ENCODE measurements around the gene WDR45B. TPM values are rescaled to one million over a fixed set of nuclear protein-coding genes. Genes with fewer than 3 reads are reported as not detected.

Gene WDR45B
- total and polyA plus RNA-seq, 9 donors: 43.0 to 99.3 (median 79.3) TPM

- peak in 2 of 5 donors; percentile 46 to 58 for DNase-seq
- H3K27ac ChIP-seq: no peak overlapping the region
- 58 to 61% (median 58%) methylated on average over 21 of the region's 21 CpGs for WGBS, 3 donors
- H3K4me3 ChIP-seq: no peak overlapping the region
- H3K36me3 ChIP-seq: no peaks in the 10 kb centered on the region
- TF ChIP-seq POLR2A (IDR thresholded peaks at IDR 0.05): no peak
- no peak for TF ChIP-seq CTCF (IDR thresholded peaks at IDR 0.05)
- H3K4me1 ChIP-seq (ENCODE audit: insufficient read depth): no peaks in the 10 kb centered on the region
- no peaks in the 10 kb centered on the region for H3K9me3 ChIP-seq
- intact Hi-C loops (cut with DNase I): no loop called here
- no peaks in the 10 kb centered on the region for H3K27me3 ChIP-seq
These were observed 36.8 kb downstream of the WDR45B start for GRCh38 chr17:82611140-82612058.

DNA sequence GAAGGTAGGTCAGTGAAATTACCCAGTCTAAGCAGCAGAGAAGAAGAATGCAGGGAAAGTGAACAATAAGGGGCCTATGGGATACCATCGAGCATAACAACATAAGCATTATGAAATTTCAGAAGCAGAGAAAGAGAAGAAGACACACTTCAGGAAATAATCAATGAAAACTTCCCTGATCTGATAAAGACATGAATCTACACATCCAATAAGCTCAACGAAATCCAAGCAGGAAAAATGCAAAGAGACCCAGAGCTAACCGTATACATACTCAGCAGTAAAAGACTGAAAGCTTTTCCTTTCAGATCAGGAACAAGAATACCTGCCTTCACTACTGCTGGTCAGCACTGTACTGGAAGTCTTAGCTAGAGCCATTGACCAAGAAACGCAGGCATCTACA, 38.6 kb downstream of the WDR45B start:
- Histone ChIP-seq H3K36me3 (no peaks in the 10 kb centered on the region), H3K4me1 (ENCODE audit: insufficient read depth) (no peaks in the 10 kb centered on the region), H3K27ac (no peak overlapping the region), H3K9me3 (no peaks in the 10 kb centered on the region), H3K4me3 (no peak overlapping the region), H3K27me3 (no peaks in the 10 kb centered on the region)
- intact Hi-C loops (cut with DNase I): no loop called here
- TF ChIP-seq CTCF (IDR thresholded peaks at IDR 0.05) (no peak), POLR2A (IDR thresholded peaks at IDR 0.05) (no peak), EP300 (IDR thresholded peaks at IDR 0.05) (no peak)
- 88 to 94% (median 91%) methylated on average over 4 of the region's 4 CpGs for WGBS, 3 donors
- no peak for DNase-seq

- intact Hi-C loops (cut with DNase I): no loop called here
- Histone ChIP-seq H3K36me3 (no peaks in the 10 kb centered on the region), H3K9me3 (no peaks in the 10 kb centered on the region), H3K27me3 (no peaks in the 10 kb centered on the region), H3K27ac (no peak overlapping the region), H3K4me3 (no peak overlapping the region), H3K4me1 (ENCODE audit: insufficient read depth) (no peaks in the 10 kb centered on the region)
- no peak for DNase-seq
- no peak for TF ChIP-seq POLR2A (IDR thresholded peaks at IDR 0.05)
- TF ChIP-seq EP300 (IDR thresholded peaks at IDR 0.05): no peak
- TF ChIP-seq CTCF (IDR thresholded peaks at IDR 0.05): no peak
- WGBS, 3 donors: 76 to 85% (median 79%) methylated on average over 5 of the region's 5 CpGs
These were observed 39.4 kb downstream of the WDR45B start for GRCh38 chr17:82608816-82609215.

- TF ChIP-seq POLR2A (IDR thresholded peaks at IDR 0.05) (no peak), CTCF (IDR thresholded peaks at IDR 0.05) (no peak), EP300 (IDR thresholded peaks at IDR 0.05) (no peak)
- H3K4me3 ChIP-seq: no peak overlapping the region
- H3K9me3 ChIP-seq: no peaks in the 10 kb centered on the region
- 52 to 56% (median 55%) methylated on average over 16 of the region's 16 CpGs for WGBS, 3 donors
- intact Hi-C loops (cut with DNase I): no loop called here
- H3K36me3 ChIP-seq: no peaks in the 10 kb centered on the region
- no peak overlapping the region for H3K27ac ChIP-seq
- no peaks in the 10 kb centered on the region for H3K27me3 ChIP-seq
- DNase-seq: no peak
- peaks cover 2% of the 10 kb centered on the region for H3K4me1 ChIP-seq (ENCODE audit: insufficient read depth)
These were observed 42.2 kb downstream of the WDR45B start for GRCh38 chr17:82605939-82606600.

Measured in ovary (tissue), 9 donors.